Hepatocyte (in vitro differentiated cells): Measurements from ENCODE around the gene HOOK1. TPM values are rescaled to one million over a fixed set of nuclear protein-coding genes. Genes with fewer than 3 reads are reported as not detected.
A peak's percentile ranks its signal among the peaks of the same experiment; 100 is the strongest.

Experiments used
- DNase-seq: peaks from one replicate; pipeline ENCODE4 v3.0.0-alpha.2; 2016; ENCODE audit warnings: low spot score
- H2AFZ ChIP-seq: fragments of 200-600 bp; sonication (generic); 2 replicates; pipeline ENCODE4 v1.6.0; 2016; ENCODE audit warnings: antibody characterized with exemption, mild to moderate bottlenecking
- H3K27ac ChIP-seq: fragments of 200-600 bp; sonication (generic); 2 replicates; pipeline ENCODE4 v1.5.1; 2016; ENCODE audit warnings: mild to moderate bottlenecking
- H3K27me3 ChIP-seq: fragments of 200-600 bp; sonication (generic); 2 replicates; pipeline ENCODE4 v1.6.1; 2016
- H3K36me3 ChIP-seq: fragments of 200-600 bp; sonication (generic); replicated peaks from 2 replicates; pipeline ENCODE4 v1.5.1; 2016; ENCODE audit warnings: low read depth; ENCODE audit not compliant: insufficient read depth
- H3K4me1 ChIP-seq: fragments of 200-600 bp; sonication (generic); 2 replicates; pipeline ENCODE4 v1.5.1; 2016; ENCODE audit warnings: mild to moderate bottlenecking, moderate library complexity; ENCODE audit not compliant: insufficient read depth
- H3K4me2 ChIP-seq: fragments of 200-600 bp; sonication (generic); 2 replicates; pipeline ENCODE4 v1.6.0; 2016
- H3K4me3 ChIP-seq: fragments of 200-600 bp; sonication (generic); 2 replicates; pipeline ENCODE4 v1.5.1; 2016; ENCODE audit warnings: mild to moderate bottlenecking
- H3K79me2 ChIP-seq: fragments of 200-600 bp; sonication (generic); 2 replicates; pipeline ENCODE4 v1.6.0; 2017; ENCODE audit warnings: mild to moderate bottlenecking
- H3K9me2 ChIP-seq: fragments of 200-600 bp; sonication (generic); replicated peaks from 2 replicates; pipeline ENCODE4 v1.6.0; 2017; ENCODE audit warnings: mild to moderate bottlenecking; ENCODE audit not compliant: insufficient read depth
- H3K9me3 ChIP-seq: fragments of 200-600 bp; sonication (generic); 2 replicates; pipeline ENCODE4 v1.5.1; 2016; ENCODE audit warnings: low read depth, mild to moderate bottlenecking
- H4K20me1 ChIP-seq: fragments of 200-600 bp; sonication (generic); 2 replicates; pipeline ENCODE4 v1.6.0; 2016; ENCODE audit warnings: mild to moderate bottlenecking; ENCODE audit not compliant: insufficient read depth, poor library complexity, severe bottlenecking
- CTCF ChIP-seq: fragments of 200-600 bp; sonication (generic); IDR thresholded peaks from 2 replicates; pipeline ENCODE4 v1.5.1; 2016; ENCODE audit warnings: antibody characterized with exemption, mild to moderate bottlenecking; ENCODE audit not compliant: poor library complexity
- EZH2 ChIP-seq: fragments of 200-600 bp; sonication (generic); IDR thresholded peaks from 2 replicates; pipeline ENCODE4 v1.6.1; 2016; ENCODE audit warnings: antibody characterized with exemption, mild to moderate bottlenecking, borderline replicate concordance
- EZH2phosphoT487 ChIP-seq: fragments of 200-600 bp; sonication (generic); IDR thresholded peaks from one replicate; pipeline ENCODE4 v1.6.1; 2018; ENCODE audit warnings: antibody characterized with exemption, mild to moderate bottlenecking, low read depth, moderate library complexity; ENCODE audit not compliant: unreplicated experiment, severe bottlenecking
- WGBS: methylation state at CpG from one replicate; pipeline ENCODE4 v1.1.6; 2016; ENCODE audit warnings: low lambda C conversion rate; ENCODE audit errors: missing lambda C conversion rate; 5-methylcytosine and 5-hydroxymethylcytosine counted together
- polyA plus RNA-seq: library from polyadenylated mRNA; unstranded; fragments of >200 nt; fragmentation: Nextera tagmentation; extraction: Ambion mirVana; gene quantifications from 2 replicates; pipeline ENCODE4 v1.2.1, GENCODE V29; 2016
- total RNA-seq: library from RNA; depleted of rRNA; stranded (reverse); fragments of >200 nt; gene quantifications from 2 replicates; pipeline ENCODE4 v1.2.3, GENCODE V29; 2014

Gene HOOK1
- total and polyA plus RNA-seq, 2 experiments from 2014 or later: 12.8 to 36.8 TPM

GRCh38 chr1:59856725-59857338 is 42.1 kb downstream of the HOOK1 start:
- H2AFZ ChIP-seq: no peak overlapping the region
- TF ChIP-seq EZH2 (no peak), CTCF (no peak), EZH2phosphoT487 (no peak)
- H3K36me3 ChIP-seq: no peaks in the 10 kb centered on the region
- H3K4me2 ChIP-seq: peak overlapping the region; percentile 23
- H3K4me3 ChIP-seq: no peak overlapping the region
- no peaks in the 10 kb centered on the region for H3K9me3 ChIP-seq
- peak; percentile 48 for DNase-seq
- H4K20me1 ChIP-seq: no peaks in the 10 kb centered on the region
- H3K27ac ChIP-seq: peak overlapping the region; percentile 32
- H3K79me2 ChIP-seq: no peaks in the 10 kb centered on the region
- 58% methylated on average over 4 of the region's 4 CpGs for WGBS
- no peaks in the 10 kb centered on the region for H3K9me2 ChIP-seq
- peaks cover 18% of the 10 kb centered on the region for H3K4me1 ChIP-seq
- no peaks in the 10 kb centered on the region for H3K27me3 ChIP-seq

GRCh38 chr1:59857679-59858354 is 43.1 kb downstream of the HOOK1 start:
- no peaks in the 10 kb centered on the region for H3K79me2 ChIP-seq
- TF ChIP-seq CTCF: no peak
- no peak for TF ChIP-seq EZH2
- TF ChIP-seq EZH2phosphoT487: no peak
- H2AFZ ChIP-seq: no peak overlapping the region
- no peaks in the 10 kb centered on the region for H3K9me3 ChIP-seq
- no peak overlapping the region for H3K27ac ChIP-seq
- H4K20me1 ChIP-seq: no peaks in the 10 kb centered on the region
- H3K4me3 ChIP-seq: no peak overlapping the region
- no peaks in the 10 kb centered on the region for H3K9me2 ChIP-seq
- H3K4me2 ChIP-seq: peak overlapping the region; percentile 23
- H3K4me1 ChIP-seq: peaks cover 18% of the 10 kb centered on the region
- H3K36me3 ChIP-seq: no peaks in the 10 kb centered on the region
- no peak for DNase-seq
- H3K27me3 ChIP-seq: no peaks in the 10 kb centered on the region
- WGBS: 81% methylated on average over 5 of the region's 5 CpGs

- no peak overlapping the region for H3K27ac ChIP-seq
Measured at GRCh38 chr1:59866462-59866861, 51.7 kb downstream of the HOOK1 start.

More at GRCh38 chr1:59866462-59866861, 51.7 kb downstream of the HOOK1 start:
- Histone ChIP-seq H3K4me1 (no peaks in the 10 kb centered on the region), H2AFZ (no peak overlapping the region), H3K9me3 (no peaks in the 10 kb centered on the region), H3K4me2 (no peak overlapping the region), H4K20me1 (no peaks in the 10 kb centered on the region), H3K79me2 (no peaks in the 10 kb centered on the region), H3K9me2 (no peaks in the 10 kb centered on the region), H3K27me3 (no peaks in the 10 kb centered on the region), H3K36me3 (no peaks in the 10 kb centered on the region), H3K4me3 (no peak overlapping the region)
- TF ChIP-seq CTCF (no peak), EZH2phosphoT487 (no peak), EZH2 (no peak)
- WGBS: 87% methylated on average over 2 of the region's 2 CpGs
- DNase-seq: no peak
